ENCODE results near the gene EVA1A. TPM values are rescaled to one million over a fixed set of nuclear protein-coding genes. Genes with fewer than 3 reads are reported as not detected.

EVA1A gene
- total RNA-seq, 1 experiment from 2014 or later: 10.8 TPM

DNA sequence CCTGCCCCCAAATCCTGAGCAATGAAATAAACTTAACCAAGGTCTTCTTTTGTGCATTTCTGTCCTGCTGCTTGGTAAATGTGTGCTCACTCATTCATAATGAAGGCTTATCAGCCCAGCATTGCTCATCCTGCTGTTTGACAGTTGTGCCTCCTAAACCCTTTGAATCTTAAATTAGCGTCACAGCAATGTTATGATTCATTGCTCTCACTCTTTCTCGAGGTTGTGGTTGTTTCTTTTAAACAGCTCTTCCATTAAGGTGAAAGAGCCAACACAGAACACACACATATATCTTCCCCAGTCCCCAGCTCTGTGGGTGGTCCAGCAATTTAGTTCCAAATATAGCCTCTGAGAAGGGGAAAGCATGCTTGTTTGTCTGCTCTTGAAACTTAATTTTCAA is 84.0 kb downstream of the EVA1A start:
- POLR2A ChIA-PET (ENCODE audit: unreplicated experiment): no interaction called here
- CTCF ChIA-PET: no interaction called here
- no peak for DNase-seq

DNA sequence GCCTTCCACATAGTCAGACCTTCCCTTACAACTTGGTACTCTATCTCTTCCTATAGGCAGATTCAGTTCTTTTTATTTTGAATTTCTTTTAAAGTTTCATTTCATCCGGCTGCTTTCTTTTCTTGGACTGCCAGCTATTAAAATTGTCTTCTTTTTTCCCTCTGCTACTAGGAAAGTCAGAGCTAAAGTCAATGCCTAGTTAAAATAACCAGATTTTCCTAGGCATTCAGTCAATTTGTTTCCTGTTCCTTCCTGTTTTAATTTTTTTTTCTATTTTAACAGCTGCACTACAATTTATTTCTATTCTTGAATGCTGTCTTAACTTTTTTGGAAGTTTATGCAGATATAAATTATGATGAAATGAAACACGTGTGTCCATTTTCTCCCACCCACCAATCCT is 84.8 kb downstream of the EVA1A start:
- Histone ChIP-seq H3K27me3 (ENCODE audit: insufficient read depth, low read depth) (no peaks in the 10 kb centered on the region), H3K27ac (no peak overlapping the region), H3K79me2 (ENCODE audit: low read depth) (no peaks in the 10 kb centered on the region), H4K20me1 (ENCODE audit: insufficient read depth) (no peaks in the 10 kb centered on the region), H2AFZ (no peak overlapping the region), H3K9me2 (ENCODE audit: insufficient read depth) (no peaks in the 10 kb centered on the region), H3K4me3 (no peak overlapping the region), H3F3A (ENCODE audit: insufficient read depth, low read depth) (no peaks in the 10 kb centered on the region), H3K9me3 (ENCODE audit: insufficient read depth, low read depth) (no peaks in the 10 kb centered on the region; the same call in 1 of the 2 replicates), H3K4me1 (replicated peaks; ENCODE audit: insufficient read depth) (no peaks in the 10 kb centered on the region), H3K36me3 (ENCODE audit: low read depth) (no peaks in the 10 kb centered on the region), H3K4me2 (no peak overlapping the region)
- BruUV-seq (replicated peaks): no TSS peak
- no peak for DNase-seq
- TF ChIP-seq, protein P1, sequence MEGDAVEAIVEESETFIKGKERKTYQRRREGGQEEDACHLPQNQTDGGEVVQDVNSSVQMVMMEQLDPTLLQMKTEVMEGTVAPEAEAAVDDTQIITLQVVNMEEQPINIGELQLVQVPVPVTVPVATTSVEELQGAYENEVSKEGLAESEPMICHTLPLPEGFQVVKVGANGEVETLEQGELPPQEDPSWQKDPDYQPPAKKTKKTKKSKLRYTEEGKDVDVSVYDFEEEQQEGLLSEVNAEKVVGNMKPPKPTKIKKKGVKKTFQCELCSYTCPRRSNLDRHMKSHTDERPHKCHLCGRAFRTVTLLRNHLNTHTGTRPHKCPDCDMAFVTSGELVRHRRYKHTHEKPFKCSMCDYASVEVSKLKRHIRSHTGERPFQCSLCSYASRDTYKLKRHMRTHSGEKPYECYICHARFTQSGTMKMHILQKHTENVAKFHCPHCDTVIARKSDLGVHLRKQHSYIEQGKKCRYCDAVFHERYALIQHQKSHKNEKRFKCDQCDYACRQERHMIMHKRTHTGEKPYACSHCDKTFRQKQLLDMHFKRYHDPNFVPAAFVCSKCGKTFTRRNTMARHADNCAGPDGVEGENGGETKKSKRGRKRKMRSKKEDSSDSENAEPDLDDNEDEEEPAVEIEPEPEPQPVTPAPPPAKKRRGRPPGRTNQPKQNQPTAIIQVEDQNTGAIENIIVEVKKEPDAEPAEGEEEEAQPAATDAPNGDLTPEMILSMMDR (conservative IDR thresholded peaks at IDR 0.05): no peak
- TF ChIP-seq EZH2 (IDR thresholded peaks at IDR 0.05; ENCODE audit: low read depth): no peak
- ChIA-PET CTCF (no interaction called here), POLR2A (ENCODE audit: unreplicated experiment) (no interaction called here)
- intact Hi-C loops (cut with micrococcal nuclease; ENCODE audit: unreplicated experiment): no loop called here

More for the DNA sequence above, 84.0 kb downstream of the EVA1A start:
- H2AFZ ChIP-seq: no peak overlapping the region
- no peaks in the 10 kb centered on the region for H4K20me1 ChIP-seq (ENCODE audit: insufficient read depth)
- intact Hi-C loops (cut with micrococcal nuclease; ENCODE audit: unreplicated experiment): no loop called here
- no peaks in the 10 kb centered on the region for H3K4me1 ChIP-seq (replicated peaks; ENCODE audit: insufficient read depth)
- H3F3A ChIP-seq (ENCODE audit: insufficient read depth, low read depth): no peaks in the 10 kb centered on the region
- H3K4me2 ChIP-seq: no peak overlapping the region
- H3K36me3 ChIP-seq (ENCODE audit: low read depth): no peaks in the 10 kb centered on the region
- H3K79me2 ChIP-seq (ENCODE audit: low read depth): no peaks in the 10 kb centered on the region
- BruUV-seq (replicated peaks): no TSS peak
- H3K4me3 ChIP-seq: no peak overlapping the region
- H3K27me3 ChIP-seq (ENCODE audit: insufficient read depth, low read depth): no peaks in the 10 kb centered on the region
- no peak for TF ChIP-seq EZH2 (IDR thresholded peaks at IDR 0.05; ENCODE audit: low read depth)
- TF ChIP-seq, protein P1 (conservative IDR thresholded peaks at IDR 0.05): no peak
- H3K9me3 ChIP-seq (ENCODE audit: insufficient read depth, low read depth): no peaks in the 10 kb centered on the region; the same call in 1 of the 2 replicates
- no peaks in the 10 kb centered on the region for H3K9me2 ChIP-seq (ENCODE audit: insufficient read depth)
- no peak overlapping the region for H3K27ac ChIP-seq

DNA sequence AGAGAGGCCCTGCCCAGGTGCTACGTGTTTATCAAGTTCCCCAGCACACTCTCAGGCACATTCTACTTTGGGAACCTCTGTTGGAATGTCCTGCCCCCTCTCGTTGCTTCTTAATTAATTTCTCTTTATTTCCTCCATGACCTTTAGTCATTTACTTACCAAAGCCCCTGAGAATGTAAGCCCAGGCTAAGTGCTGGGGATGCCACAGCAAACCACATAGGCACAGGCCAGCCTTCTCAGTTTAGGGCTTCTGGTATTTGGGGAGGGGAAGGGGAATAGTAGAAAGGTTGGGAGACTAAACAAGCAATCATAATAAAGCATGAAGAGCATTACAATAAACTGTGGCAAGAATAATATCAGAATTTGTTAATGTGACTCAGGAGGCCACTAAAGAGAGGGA is 85.7 kb downstream of the EVA1A start:
- no peak overlapping the region for H3K27ac ChIP-seq
- TF ChIP-seq EZH2 (IDR thresholded peaks at IDR 0.05; ENCODE audit: low read depth): no peak
- no peaks in the 10 kb centered on the region for H4K20me1 ChIP-seq (ENCODE audit: insufficient read depth)
- no peak overlapping the region for H3K4me3 ChIP-seq
- H3K9me3 ChIP-seq (ENCODE audit: insufficient read depth, low read depth): no peaks in the 10 kb centered on the region; the same call in 1 of the 2 replicates
- intact Hi-C loops (cut with micrococcal nuclease; ENCODE audit: unreplicated experiment): no loop called here
- no peak for DNase-seq
- no peaks in the 10 kb centered on the region for H3F3A ChIP-seq (ENCODE audit: insufficient read depth, low read depth)
- H3K9me2 ChIP-seq (ENCODE audit: insufficient read depth): no peaks in the 10 kb centered on the region
- H3K4me1 ChIP-seq (replicated peaks; ENCODE audit: insufficient read depth): no peaks in the 10 kb centered on the region
- ChIA-PET POLR2A (ENCODE audit: unreplicated experiment) (no interaction called here), CTCF (no interaction called here)
- no peaks in the 10 kb centered on the region for H3K79me2 ChIP-seq (ENCODE audit: low read depth)
- no peaks in the 10 kb centered on the region for H3K36me3 ChIP-seq (ENCODE audit: low read depth)
- no peak overlapping the region for H2AFZ ChIP-seq
- BruUV-seq (replicated peaks): no TSS peak
- no peaks in the 10 kb centered on the region for H3K27me3 ChIP-seq (ENCODE audit: insufficient read depth, low read depth)
- H3K4me2 ChIP-seq: no peak overlapping the region

DNA sequence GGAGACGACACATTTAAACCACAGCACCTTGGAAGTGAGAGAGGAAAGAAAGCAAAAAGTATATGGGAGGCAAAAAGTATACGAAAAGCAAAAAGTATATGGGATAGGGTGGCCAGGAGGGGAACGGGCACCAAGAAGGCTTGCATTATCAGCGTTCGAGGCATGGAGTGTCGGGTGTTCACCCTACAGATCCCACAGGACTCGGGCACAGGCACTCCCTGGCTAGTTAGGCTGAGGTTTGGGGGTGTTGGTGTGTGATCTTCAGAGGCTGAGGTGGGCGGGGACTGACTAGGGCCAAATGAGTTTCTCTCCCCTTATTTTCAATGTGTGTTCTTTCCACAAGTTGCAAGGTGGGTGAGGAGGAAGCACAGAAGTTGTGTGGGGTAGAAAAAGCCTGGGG is 86.6 kb downstream of the EVA1A start:
- ChIA-PET CTCF (no interaction called here), POLR2A (ENCODE audit: unreplicated experiment) (no interaction called here)
- Histone ChIP-seq H3K4me1 (replicated peaks; ENCODE audit: insufficient read depth) (no peaks in the 10 kb centered on the region), H3K79me2 (ENCODE audit: low read depth) (no peaks in the 10 kb centered on the region), H3K9me3 (ENCODE audit: insufficient read depth, low read depth) (no peaks in the 10 kb centered on the region; the same call in 1 of the 2 replicates), H3K4me3 (no peak overlapping the region), H3K27me3 (ENCODE audit: insufficient read depth, low read depth) (no peaks in the 10 kb centered on the region), H3K9me2 (ENCODE audit: insufficient read depth) (no peaks in the 10 kb centered on the region), H3F3A (ENCODE audit: insufficient read depth, low read depth) (no peaks in the 10 kb centered on the region), H4K20me1 (ENCODE audit: insufficient read depth) (no peaks in the 10 kb centered on the region), H2AFZ (no peak overlapping the region), H3K36me3 (ENCODE audit: low read depth) (no peaks in the 10 kb centered on the region), H3K27ac (no peak overlapping the region), H3K4me2 (no peak overlapping the region)
- no TSS peak for BruUV-seq (replicated peaks)
- intact Hi-C loops (cut with micrococcal nuclease; ENCODE audit: unreplicated experiment): no loop called here
- TF ChIP-seq, protein P1 (conservative IDR thresholded peaks at IDR 0.05): no peak
- TF ChIP-seq EZH2 (IDR thresholded peaks at IDR 0.05; ENCODE audit: low read depth): no peak
- DNase-seq: no peak
